Activated naive CD4-positive, alpha-beta T cell treated with anti-CD3 and anti-CD28 coated beads, Interleukin-2, amount 50 U/mL, for 72 hours (primary cell): Measurements from ENCODE around the gene GMEB2. TPM values are rescaled to one million over a fixed set of nuclear protein-coding genes. Genes with fewer than 3 reads are reported as not detected.
A peak's percentile ranks its signal among the peaks of the same experiment; 100 is the strongest.
"Not testable (repeated sequence)": the region's sequence is repeated elsewhere in the genome, so short reads cannot be mapped to it uniquely, and the experiment has no call there.

Experiments used
- ATAC-seq, 2 donors: fragments of 150-1000 bp; cut with Tn5 transposase; 2 replicates each; pipeline ENCODE4 v1.10.0; 2021; ENCODE audit warnings: mild to moderate bottlenecking in 2 of 2, moderate library complexity in 2 of 2
- DNase-seq, 2 donors: peaks; one replicate each; pipeline ENCODE4 v3.0.0; 2021 to 2022; ENCODE audit warnings: low spot score in 2 of 2
- H3K27ac Mint-ChIP-seq, 2 donors: one replicate each; pipeline ENCODE4 v1.8.0; 2022; ENCODE audit warnings: mild to moderate bottlenecking in 2 of 2, mixed read lengths in 2 of 2
- H3K36me3 Mint-ChIP-seq, 2 donors: one replicate each; pipeline ENCODE4 v1.8.0; 2022; ENCODE audit warnings: mixed read lengths in 2 of 2
- H3K9me3 Mint-ChIP-seq, 2 donors: one replicate each; pipeline ENCODE4 v1.8.0; 2022; ENCODE audit warnings: mixed read lengths in 2 of 2
- total RNA-seq, 2 donors: library from RNA; stranded (reverse); gene quantifications; one replicate each; pipeline ENCODE4 v1.2.3, GENCODE V29; 2022

Gene GMEB2
- total RNA-seq, 2 donors from 2014 or later, result 11.3 to 24.0 TPM

DNA sequence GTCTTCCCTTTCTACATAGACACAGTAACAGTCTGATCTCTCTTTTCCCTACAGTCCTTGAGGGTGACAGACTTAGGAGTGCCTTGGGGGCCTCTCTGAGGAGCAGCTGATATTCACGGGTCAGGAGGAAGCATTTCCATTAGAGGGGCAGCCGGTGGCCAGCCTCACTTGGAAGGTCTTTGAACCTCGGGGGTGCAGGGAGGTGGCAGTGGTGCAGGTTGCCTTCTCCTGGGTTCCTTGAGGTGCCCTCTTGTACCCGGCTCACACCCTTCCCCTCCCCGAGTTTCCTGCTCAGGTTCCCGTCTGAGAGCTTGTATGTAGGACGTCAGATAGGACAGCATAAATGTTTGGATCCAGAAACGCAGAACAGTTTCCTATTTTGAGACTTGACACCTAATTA, 33.7 kb upstream of the GMEB2 start:
- H3K27ac Mint-ChIP-seq, result no peak overlapping the region
- no peak for ATAC-seq
- peaks cover 7 to 22% of the 10 kb centered on the region in 2 donors for H3K36me3 Mint-ChIP-seq
- DNase-seq, result no peak
- no peaks in the 10 kb centered on the region for H3K9me3 Mint-ChIP-seq

DNA sequence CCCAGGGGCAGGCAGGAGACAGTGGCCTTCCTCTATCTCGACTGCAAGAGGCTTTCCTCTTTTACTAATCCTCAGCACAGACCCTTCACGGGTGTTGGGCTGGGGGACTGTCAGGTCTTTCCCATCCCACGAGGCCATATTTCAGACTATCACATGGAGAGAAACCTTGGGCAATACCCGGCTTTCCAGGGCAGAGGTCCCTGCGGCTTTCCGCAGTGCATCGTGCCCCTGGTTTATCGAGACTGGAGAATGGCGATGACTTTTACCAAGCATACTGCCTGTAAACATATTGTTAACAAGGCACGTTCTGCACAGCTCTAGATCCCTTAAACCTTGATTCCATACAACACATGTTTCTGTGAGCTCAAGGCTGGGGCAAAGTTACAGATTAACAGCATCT, 33.3 kb upstream of the GMEB2 start:
- not testable (repeated sequence) for DNase-seq, ATAC-seq, H3K9me3 Mint-ChIP-seq

DNA sequence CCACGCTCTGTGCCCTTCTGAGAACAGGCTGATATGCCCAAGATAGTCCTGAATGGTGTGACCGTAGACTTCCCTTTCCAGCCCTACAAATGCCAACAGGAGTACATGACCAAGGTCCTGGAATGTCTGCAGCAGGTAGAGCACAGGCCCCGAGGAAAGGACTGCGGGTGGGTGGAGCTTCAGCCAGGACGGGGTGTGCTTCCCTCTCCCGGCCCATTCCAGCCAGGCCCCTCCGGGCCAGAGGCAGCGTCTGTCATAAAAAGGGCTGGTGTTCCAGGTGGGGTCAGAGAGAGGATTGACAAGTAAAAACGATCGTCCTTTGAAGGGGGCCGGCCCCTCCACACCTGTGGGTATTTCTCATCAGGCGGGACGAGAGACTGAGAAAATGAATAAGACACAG, 32.5 kb upstream of the GMEB2 start:
- Mint-ChIP-seq H3K27ac (peak overlapping the region; percentile 68 to 93), H3K9me3 (no peaks in the 10 kb centered on the region), H3K36me3 (peaks cover 7 to 22% of the 10 kb centered on the region in 2 donors)
- DNase-seq (no peak), ATAC-seq (no peak)

More for the DNA sequence above, 33.3 kb upstream of the GMEB2 start:
- peaks cover 7 to 22% of the 10 kb centered on the region in 2 donors for H3K36me3 Mint-ChIP-seq
- H3K27ac Mint-ChIP-seq, result not testable (repeated sequence)

DNA sequence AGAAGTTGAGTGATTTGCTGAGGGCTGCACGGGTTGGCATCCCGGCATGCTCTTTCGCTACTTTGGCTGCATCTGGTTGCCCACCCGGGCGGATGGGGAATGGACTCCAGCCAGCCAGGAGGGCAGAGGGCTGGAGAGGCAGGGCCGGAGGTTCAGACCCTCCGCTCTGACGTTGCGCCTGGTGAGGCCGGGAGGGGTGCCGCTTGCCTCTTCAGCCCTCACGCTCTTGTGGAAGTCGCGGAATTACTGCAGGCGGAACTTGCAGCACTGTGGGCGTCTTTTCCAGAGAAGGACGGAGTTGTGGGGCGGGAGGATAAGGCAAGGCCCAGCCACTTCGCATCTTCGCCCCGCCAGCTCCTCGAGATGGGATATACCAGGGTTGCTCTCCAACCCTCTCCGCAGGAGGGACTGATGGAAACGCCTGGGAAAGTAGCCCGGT, 31.9 kb upstream of the GMEB2 start:
- Mint-ChIP-seq H3K9me3 (no peaks in the 10 kb centered on the region), H3K36me3 (peaks cover 7 to 22% of the 10 kb centered on the region in 2 donors), H3K27ac (peak overlapping the region; percentile 93 to 97)
- DNase-seq (no peak), ATAC-seq (peak; percentile 20 to 28)

DNA sequence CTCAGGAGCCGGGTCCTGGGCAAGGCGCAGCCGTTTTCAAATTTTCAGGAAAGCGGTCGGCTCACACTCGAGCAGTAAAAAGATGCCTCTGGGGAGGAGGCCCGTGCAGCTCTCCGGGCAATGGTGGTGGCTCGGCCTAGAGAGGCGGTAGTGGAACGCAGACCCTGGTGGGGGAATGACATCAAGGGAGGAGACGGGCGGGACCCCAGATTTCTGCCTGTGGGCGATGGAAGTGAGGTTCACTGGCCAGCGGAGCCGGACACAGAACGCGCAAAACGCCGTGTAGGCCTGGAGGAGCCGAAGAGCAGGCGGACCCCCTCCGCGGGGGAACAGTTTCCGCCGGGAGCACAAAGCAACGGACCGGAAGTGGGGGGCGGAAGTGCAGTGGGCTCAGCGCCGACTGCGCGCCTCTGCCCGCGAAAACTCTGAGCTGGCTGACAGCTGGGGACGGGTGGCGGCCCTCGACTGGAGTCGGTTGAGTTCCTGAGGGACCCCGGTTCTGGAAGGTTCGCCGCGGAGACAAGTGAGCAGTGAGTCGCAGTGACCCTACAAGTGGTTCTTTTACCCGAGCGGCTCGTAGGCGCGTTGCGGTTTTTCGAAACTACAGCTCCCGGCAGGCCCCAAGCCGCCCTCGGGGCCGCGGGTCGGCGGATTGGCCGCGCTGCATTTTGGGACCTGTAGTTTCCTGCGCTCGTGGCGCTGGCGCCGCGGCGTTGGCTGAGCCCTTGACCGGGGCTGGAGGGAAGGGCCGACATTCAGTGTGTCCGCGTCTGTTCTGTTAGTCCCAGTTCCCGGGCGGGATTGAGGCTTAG, 31.2 kb upstream of the GMEB2 start, which contains the start of gene RTEL1:
Gene RTEL1, plus strand, starts transcription at position 376 of the 812 bp plus-strand sequence. CDS start 1,091 bp downstream, outside the sequence.
- peak within 1 kb of the TSS; percentile 93 to 97 for H3K27ac Mint-ChIP-seq
- DNase-seq, result peak; percentile 91 to 96
- peaks cover 7 to 22% of the 10 kb centered on the region in 2 donors for H3K36me3 Mint-ChIP-seq
- H3K9me3 Mint-ChIP-seq, result no peaks in the 10 kb centered on the region
- peak; percentile 84 to 88 for ATAC-seq

DNA sequence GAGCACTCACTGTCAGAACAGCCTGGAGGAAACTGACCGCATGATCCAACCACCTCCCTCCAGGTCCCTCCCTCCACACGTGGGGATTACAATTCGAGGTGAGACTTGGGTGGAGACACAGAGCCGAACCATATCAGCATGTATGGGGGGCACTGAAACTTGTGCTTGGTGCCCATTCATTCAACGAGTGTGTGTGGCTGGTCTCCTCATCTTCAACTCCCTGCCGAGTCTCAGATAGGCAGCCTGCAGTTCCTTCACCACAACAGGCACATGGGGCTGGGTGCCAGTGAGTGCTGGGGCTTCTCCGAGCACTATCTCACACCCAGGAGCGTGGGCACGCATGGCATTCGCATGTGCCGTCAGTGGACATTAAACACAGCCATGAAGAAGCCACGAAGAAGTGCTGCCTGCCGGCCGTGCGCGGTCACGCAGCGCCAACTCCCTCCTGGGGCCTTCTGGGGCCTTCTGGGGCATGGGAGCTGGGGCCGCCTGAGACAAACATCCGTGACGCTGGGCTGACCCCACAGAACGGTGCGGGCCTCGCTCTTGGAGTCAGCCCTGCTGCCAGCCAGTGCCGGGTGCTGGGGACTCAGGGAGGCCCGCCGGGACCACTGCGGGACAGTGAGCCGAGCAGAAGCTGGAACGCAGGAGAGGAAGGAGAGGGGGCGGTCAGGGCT, 30.5 kb upstream of the GMEB2 start:
- peak overlapping the region; percentile 93 to 97 for H3K27ac Mint-ChIP-seq
- H3K36me3 Mint-ChIP-seq, result peaks cover 7 to 22% of the 10 kb centered on the region in 2 donors

DNA sequence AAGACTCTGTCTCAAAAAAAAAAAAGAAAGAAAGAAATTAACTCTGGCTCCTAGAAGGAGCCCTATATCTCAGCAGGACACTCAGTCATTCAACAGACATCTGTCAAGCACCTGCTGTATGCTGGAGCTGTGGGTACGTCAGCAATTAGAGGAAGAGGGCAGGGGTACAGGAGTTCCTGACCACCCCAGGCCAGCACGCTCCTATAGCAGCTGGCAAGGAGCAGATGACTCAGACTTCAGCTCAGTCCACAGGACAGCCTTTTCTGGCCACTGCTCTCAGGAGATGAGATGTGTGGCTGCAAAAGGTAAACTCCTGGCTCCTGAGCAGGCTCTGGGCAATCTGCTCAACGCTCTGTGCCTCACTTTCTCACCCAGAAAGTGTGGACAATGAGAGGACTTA, 29.6 kb upstream of the GMEB2 start:
- Mint-ChIP-seq H3K27ac (peak overlapping the region in 1 of 2 donors; percentile 93), H3K36me3 (peaks cover 7 to 22% of the 10 kb centered on the region in 2 donors), H3K9me3 (no peaks in the 10 kb centered on the region)
- no peak for DNase-seq
- ATAC-seq, result no peak

More for the DNA sequence above, 30.5 kb upstream of the GMEB2 start:
- H3K9me3 Mint-ChIP-seq, result no peaks in the 10 kb centered on the region
- ATAC-seq (no peak), DNase-seq (no peak)

DNA sequence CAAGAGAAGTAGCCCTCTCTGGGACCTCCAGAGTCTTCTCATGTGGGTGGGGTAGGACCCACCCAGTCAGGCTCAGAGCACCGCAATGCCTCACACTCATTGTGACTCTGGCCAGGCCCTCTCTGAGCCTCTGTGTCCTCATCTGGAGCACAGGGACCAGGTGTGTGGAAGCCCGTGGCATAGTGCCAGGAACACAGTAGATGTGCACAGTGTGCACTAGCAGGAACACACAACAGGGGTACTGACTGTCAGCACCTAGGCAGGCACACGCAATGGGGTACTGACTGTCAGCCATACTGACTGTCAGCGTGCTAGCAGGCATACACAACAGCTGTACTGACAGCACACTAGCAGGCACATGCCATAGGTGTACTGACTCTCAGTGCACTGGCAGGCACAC, 28.3 kb upstream of the GMEB2 start:
- Mint-ChIP-seq H3K9me3 (no peaks in the 10 kb centered on the region), H3K36me3 (peaks cover 7 to 22% of the 10 kb centered on the region in 2 donors), H3K27ac (no peak overlapping the region)
- ATAC-seq (no peak), DNase-seq (no peak)

DNA sequence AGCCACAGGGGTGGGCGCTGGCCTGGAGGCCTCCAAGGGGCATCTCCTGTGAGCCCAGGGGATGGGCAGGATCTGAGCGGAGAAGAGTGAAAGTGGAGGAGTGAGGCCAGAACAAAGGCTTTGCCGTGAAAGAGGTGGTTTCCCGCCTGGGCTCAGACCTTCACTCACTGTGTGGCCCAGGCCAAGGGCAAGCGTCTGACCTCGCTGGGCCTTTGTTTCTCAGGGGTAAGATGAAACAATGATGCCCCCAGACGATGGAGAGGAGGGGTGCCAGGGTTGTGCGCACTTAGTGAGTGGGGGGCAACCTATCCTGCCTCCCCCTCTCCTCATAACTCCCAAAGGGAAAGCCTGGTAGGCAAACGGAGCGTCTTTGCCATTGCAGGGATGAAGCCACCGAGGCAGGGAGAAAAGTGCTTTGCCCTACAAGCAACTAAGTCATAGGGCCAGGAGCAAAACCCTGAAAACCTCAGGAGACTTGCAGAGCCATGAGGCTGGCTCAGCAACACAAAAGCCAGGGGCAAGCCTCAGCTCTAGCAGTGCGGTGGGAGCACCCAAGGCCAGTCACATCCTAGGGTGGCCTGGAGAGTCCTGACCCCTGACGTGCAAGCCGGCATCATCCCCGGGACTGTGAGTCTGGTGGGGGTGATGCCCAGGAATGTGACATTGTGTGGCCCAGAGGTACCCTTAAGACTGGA, 27.2 kb upstream of the GMEB2 start:
- H3K27ac Mint-ChIP-seq, result peak overlapping the region in 1 of 2 donors; percentile 81
- H3K36me3 Mint-ChIP-seq, result peaks cover 7 to 18% of the 10 kb centered on the region in 2 donors
- DNase-seq (no peak), ATAC-seq (peak in 1 of 2 donors; percentile 48)
- H3K9me3 Mint-ChIP-seq, result no peaks in the 10 kb centered on the region

DNA sequence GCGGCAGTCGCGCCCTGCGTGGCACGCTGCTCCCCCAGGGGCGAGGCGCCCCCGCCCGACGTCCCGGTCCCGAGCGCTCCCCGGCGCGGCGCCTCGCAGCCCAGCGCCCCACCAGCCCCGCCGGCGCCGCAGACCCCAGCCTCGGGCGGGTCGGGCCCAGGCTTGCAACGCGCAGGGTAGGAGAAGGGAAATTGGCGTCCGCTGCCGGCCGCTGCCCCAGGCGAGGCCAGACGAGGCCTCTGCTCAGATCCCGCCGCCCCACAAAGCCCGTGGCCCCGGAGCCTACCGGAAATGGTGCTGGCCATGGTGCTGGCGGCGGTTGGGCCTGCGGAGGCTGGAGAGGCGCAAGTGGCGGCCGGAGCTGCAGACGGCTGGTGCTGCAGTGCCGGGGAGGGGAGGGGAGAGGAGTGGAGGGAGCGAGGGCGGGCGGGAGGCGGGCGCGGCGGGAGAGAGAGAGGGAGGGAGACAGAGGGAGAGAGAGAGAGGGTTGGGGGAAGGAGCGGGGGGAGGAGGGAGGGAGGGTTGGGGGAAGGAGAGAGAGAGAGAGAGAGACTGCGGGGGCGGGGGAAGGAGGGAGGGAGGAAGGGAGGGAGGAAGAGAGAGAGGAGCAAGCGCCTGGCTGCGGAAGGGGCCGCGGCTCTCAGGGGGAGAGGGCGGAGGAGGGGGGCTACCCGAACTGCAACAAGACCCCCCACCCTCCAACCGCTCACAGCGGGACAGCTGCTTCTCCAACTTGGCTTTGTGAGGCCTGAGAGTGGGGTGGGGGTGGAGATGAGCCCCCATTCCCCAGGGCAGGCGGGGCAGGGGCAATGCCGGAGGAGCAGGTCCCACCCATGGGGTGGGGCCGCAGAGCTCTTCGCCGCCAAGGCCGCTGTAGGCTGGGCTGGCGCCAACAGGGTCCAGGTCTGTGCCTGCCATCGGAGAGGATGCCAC, 26.4 kb upstream of the GMEB2 start, which contains the start of gene STMN3:
Gene STMN3, minus strand, starts transcription at position 384 of the 933 bp plus-strand sequence. Its CDS starts 79 bp downstream, at position 305.
- H3K36me3 Mint-ChIP-seq, result peaks cover 2 to 10% of the 10 kb centered on the region in 2 donors
- no peaks in the 10 kb centered on the region for H3K9me3 Mint-ChIP-seq
- DNase-seq (peak; percentile 67 to 82), ATAC-seq (peak; percentile 50 to 65)
- peak within 1 kb of the TSS in 1 of 2 donors; percentile 81 for H3K27ac Mint-ChIP-seq

DNA sequence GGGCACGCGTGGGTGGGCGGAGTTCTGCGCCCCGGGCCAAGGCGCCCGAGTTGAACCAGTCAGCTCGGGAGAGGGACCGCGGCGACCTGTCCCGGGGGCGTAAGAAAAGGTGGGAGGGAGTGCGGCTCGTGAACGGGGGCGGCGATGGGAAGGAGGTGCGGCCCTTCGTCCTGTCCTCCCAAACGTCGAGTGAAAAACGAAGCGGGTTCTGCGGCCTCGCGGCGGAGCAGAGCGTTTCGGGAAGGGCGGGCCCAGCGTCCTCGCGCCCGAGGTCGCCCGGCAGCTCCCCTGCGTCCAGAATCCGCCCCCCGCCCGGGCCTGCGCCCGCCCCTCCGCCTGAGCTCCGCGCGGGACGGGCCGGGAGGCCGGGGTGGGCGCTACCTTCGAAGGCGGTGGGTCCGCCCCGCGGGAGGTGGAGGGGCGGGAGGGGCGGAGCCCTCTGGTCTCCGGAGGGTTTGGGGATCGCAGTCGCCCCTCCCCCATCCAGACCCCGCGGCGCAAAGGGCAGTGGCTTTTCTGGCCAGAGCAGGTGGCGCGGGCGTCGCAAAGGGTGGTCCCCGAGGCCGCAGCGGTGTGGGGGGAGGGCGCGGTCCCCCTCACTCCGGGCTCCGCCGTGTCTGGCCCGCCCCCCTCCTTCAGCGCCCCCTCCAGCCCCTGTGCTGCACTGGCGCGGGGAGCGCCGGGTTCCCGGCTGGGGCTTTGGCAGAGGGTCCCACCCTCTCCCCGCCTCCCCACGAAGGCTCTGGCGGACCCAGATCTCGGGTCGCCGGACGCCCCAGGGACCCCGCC, 25.5 kb upstream of the GMEB2 start:
- no peak overlapping the region for H3K27ac Mint-ChIP-seq

DNA sequence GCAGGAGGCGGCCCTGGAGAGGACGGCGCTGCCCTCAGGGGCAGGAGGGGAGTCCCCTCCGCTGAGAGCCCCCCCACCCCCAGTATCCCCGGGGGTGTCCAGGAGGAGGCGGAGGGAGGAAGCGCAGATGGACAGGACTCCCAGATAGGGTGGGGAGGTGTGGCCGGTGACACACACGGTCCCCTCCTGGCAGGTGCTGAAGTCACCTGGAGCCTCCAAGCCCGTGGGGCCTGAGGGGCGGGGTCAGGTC, 25.0 kb upstream of the GMEB2 start:
- DNase-seq, result no peak
- Mint-ChIP-seq H3K36me3 (no peaks in the 10 kb centered on the region), H3K9me3 (no peaks in the 10 kb centered on the region), H3K27ac (no peak overlapping the region)
- ATAC-seq, result no peak

More for the DNA sequence above, 25.5 kb upstream of the GMEB2 start:
- Mint-ChIP-seq H3K36me3 (peaks cover 0 to under 1% of the 10 kb centered on the region in 2 donors), H3K9me3 (no peaks in the 10 kb centered on the region)
- ATAC-seq, result peak; percentile 3 to 54
- no peak for DNase-seq

DNA sequence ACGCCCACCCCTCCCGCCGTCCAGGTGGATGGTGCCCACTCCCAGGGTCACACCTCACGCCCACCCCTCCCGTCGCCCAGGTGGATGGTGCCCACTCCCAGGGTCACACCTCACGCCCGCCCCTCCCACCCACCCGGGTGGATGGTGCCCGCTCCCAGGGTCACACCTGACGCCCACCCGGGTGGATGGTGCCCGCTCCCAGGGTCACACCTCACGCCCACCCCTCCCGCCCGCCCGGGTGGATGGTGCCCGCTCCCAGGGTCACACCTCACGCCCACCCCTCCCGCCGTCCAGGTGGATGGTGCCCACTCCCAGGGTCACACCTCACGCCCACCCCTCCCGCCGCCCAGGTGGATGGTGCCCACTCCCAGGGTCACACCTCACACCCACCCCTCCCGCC, 23.6 kb upstream of the GMEB2 start:
- not testable (repeated sequence) for H3K36me3 Mint-ChIP-seq, H3K9me3 Mint-ChIP-seq, DNase-seq, ATAC-seq, H3K27ac Mint-ChIP-seq

DNA sequence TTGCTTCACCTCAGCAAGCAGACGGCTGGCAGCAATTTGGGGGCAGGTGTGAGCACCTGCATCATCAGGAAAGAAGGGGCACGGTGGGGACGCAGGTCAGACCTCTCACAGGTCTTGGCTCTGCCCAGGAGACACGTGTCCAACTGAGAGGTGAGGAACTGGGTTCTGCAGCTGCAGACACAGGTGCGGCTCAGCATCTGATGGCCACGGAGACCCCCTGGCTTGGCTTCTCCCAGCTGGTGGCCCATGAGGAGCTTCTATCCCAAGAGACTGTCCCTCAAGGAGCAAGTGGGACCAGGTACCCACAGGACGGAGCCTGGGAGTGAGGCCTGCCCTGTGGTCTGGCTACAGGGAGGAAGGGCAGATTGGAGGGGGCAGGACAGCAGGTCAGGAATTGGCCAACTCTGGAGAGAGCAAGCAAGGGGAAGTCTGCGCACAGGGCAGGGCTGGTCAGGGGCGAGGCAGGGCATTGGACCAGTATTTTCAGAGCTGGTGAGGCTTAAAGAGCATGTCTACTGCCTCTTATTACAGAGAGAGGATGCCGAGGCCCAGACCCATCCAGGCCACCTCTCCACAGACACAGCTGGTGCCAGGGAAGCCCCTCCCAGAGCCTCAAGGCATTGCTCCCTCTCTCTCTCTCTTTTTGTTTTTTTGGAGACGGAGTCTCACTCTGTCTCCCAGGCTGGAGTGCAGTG, 22.1 kb upstream of the GMEB2 start:
- DNase-seq, result no peak
- H3K9me3 Mint-ChIP-seq, result no peaks in the 10 kb centered on the region
- no peak overlapping the region for H3K27ac Mint-ChIP-seq
- H3K36me3 Mint-ChIP-seq, result no peaks in the 10 kb centered on the region
- no peak for ATAC-seq

DNA sequence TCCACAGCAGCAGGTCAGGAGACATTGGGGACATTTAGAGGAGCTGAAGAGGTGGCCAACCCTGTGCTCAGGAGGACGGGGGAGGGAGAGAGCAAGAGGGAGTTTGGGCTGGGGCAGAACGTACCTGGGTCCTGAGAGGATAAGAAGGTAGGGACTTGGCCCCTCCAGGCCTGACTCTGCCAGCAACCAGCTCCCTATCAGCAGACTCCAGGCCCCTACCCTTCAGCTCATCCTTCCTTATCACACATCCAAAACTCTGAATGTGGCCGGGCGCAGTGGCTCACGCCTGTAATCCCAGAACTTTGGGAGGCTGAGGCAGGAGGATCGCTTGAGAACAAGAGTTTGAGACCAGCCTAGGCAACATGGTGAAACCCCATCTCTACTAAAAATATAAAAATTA, 21.3 kb upstream of the GMEB2 start:
- Mint-ChIP-seq H3K36me3 (no peaks in the 10 kb centered on the region), H3K27ac (no peak overlapping the region), H3K9me3 (no peaks in the 10 kb centered on the region)
- DNase-seq, result no peak
- ATAC-seq, result no peak
